ENCODE measurements around the gene COL11A1.

COL11A1 gene

GRCh38 chr1:103122983-103123720 is 14.8 kb upstream of the COL11A1 start:
- no peak for TF ChIP-seq PAX5 (IDR thresholded peaks at IDR 0.05; ENCODE audit: insufficient read depth, low read length, severe bottlenecking)
- no peak for TF ChIP-seq SPI1 (IDR thresholded peaks at IDR 0.05; ENCODE audit: low read depth, low read length)
- TF ChIP-seq TAF1 (IDR thresholded peaks at IDR 0.05; ENCODE audit: low read depth, low read length): no peak
- TF ChIP-seq POLR2AphosphoS5 (IDR thresholded peaks at IDR 0.05; ENCODE audit: low read depth, low read length): no peak
- no peak for TF ChIP-seq POU2F2 (IDR thresholded peaks at IDR 0.05; ENCODE audit: low read depth, low read length)
- TF ChIP-seq POLR2A (IDR thresholded peaks at IDR 0.05; ENCODE audit: low read depth, low read length): no peak
- FAIRE-seq (no peak), DNase-seq (ENCODE audit: insufficient read length, low spot score) (no peak)

GRCh38 chr1:103120981-103121380 is 12.7 kb upstream of the COL11A1 start:
- TF ChIP-seq TAF1 (IDR thresholded peaks at IDR 0.05; ENCODE audit: low read depth, low read length): no peak
- TF ChIP-seq SPI1 (IDR thresholded peaks at IDR 0.05; ENCODE audit: low read depth, low read length): no peak
- no peak for TF ChIP-seq POLR2A (IDR thresholded peaks at IDR 0.05; ENCODE audit: low read depth, low read length)
- no peak for TF ChIP-seq PAX5 (IDR thresholded peaks at IDR 0.05; ENCODE audit: insufficient read depth, low read length, severe bottlenecking)
- TF ChIP-seq POU2F2 (IDR thresholded peaks at IDR 0.05; ENCODE audit: low read depth, low read length): no peak
- TF ChIP-seq POLR2AphosphoS5 (IDR thresholded peaks at IDR 0.05; ENCODE audit: low read depth, low read length): no peak
- FAIRE-seq (no peak), DNase-seq (ENCODE audit: insufficient read length, low spot score) (no peak)

- no peak for DNase-seq (ENCODE audit: insufficient read length, low spot score)
- TF ChIP-seq TAF1 (IDR thresholded peaks at IDR 0.05; ENCODE audit: low read depth, low read length) (no peak), SPI1 (IDR thresholded peaks at IDR 0.05; ENCODE audit: low read depth, low read length) (no peak), POU2F2 (IDR thresholded peaks at IDR 0.05; ENCODE audit: low read depth, low read length) (no peak), POLR2AphosphoS5 (IDR thresholded peaks at IDR 0.05; ENCODE audit: low read depth, low read length) (no peak), PAX5 (IDR thresholded peaks at IDR 0.05; ENCODE audit: insufficient read depth, low read length, severe bottlenecking) (no peak), POLR2A (IDR thresholded peaks at IDR 0.05; ENCODE audit: low read depth, low read length) (no peak)
- FAIRE-seq: no peak
Observed at GRCh38 chr1:103112546-103112945, 4.2 kb upstream of the COL11A1 start.

- no peak for TF ChIP-seq PAX5 (IDR thresholded peaks at IDR 0.05; ENCODE audit: insufficient read depth, low read length, severe bottlenecking)
- no peak for TF ChIP-seq POU2F2 (IDR thresholded peaks at IDR 0.05; ENCODE audit: low read depth, low read length)
- TF ChIP-seq POLR2AphosphoS5 (IDR thresholded peaks at IDR 0.05; ENCODE audit: low read depth, low read length): no peak
- TF ChIP-seq POLR2A (IDR thresholded peaks at IDR 0.05; ENCODE audit: low read depth, low read length): no peak
- no peak for TF ChIP-seq TAF1 (IDR thresholded peaks at IDR 0.05; ENCODE audit: low read depth, low read length)
- TF ChIP-seq SPI1 (IDR thresholded peaks at IDR 0.05; ENCODE audit: low read depth, low read length): no peak
Observed at GRCh38 chr1:103111926-103112325, 3.6 kb upstream of the COL11A1 start.

GRCh38 chr1:103110701-103111100 is 2.4 kb upstream of the COL11A1 start:
- TF ChIP-seq POLR2A (IDR thresholded peaks at IDR 0.05; ENCODE audit: low read depth, low read length) (no peak), TAF1 (IDR thresholded peaks at IDR 0.05; ENCODE audit: low read depth, low read length) (no peak), SPI1 (IDR thresholded peaks at IDR 0.05; ENCODE audit: low read depth, low read length) (no peak), PAX5 (IDR thresholded peaks at IDR 0.05; ENCODE audit: insufficient read depth, low read length, severe bottlenecking) (no peak), POLR2AphosphoS5 (IDR thresholded peaks at IDR 0.05; ENCODE audit: low read depth, low read length) (no peak), POU2F2 (IDR thresholded peaks at IDR 0.05; ENCODE audit: low read depth, low read length) (no peak)
- no peak for DNase-seq (ENCODE audit: insufficient read length, low spot score)
- FAIRE-seq: no peak

More at GRCh38 chr1:103111926-103112325, 3.6 kb upstream of the COL11A1 start:
- no peak for DNase-seq (ENCODE audit: insufficient read length, low spot score)
- no peak for FAIRE-seq

- DNase-seq (ENCODE audit: insufficient read length, low spot score) (no peak), FAIRE-seq (no peak)
- TF ChIP-seq POLR2AphosphoS5 (IDR thresholded peaks at IDR 0.05; ENCODE audit: low read depth, low read length) (no peak), SPI1 (IDR thresholded peaks at IDR 0.05; ENCODE audit: low read depth, low read length) (no peak), PAX5 (IDR thresholded peaks at IDR 0.05; ENCODE audit: insufficient read depth, low read length, severe bottlenecking) (no peak), POLR2A (IDR thresholded peaks at IDR 0.05; ENCODE audit: low read depth, low read length) (no peak), POU2F2 (IDR thresholded peaks at IDR 0.05; ENCODE audit: low read depth, low read length) (no peak), TAF1 (IDR thresholded peaks at IDR 0.05; ENCODE audit: low read depth, low read length) (no peak)
Observed at GRCh38 chr1:103109311-103109920, 1.1 kb upstream of the COL11A1 start.

- TF ChIP-seq POU2F2 (IDR thresholded peaks at IDR 0.05; ENCODE audit: low read depth, low read length) (no peak), TAF1 (IDR thresholded peaks at IDR 0.05; ENCODE audit: low read depth, low read length) (no peak), SPI1 (IDR thresholded peaks at IDR 0.05; ENCODE audit: low read depth, low read length) (no peak)
- FAIRE-seq (no peak), DNase-seq (ENCODE audit: insufficient read length, low spot score) (no peak)
Observed at GRCh38 chr1:103107741-103108375, 464 bp downstream of the COL11A1 start.

- FAIRE-seq (no peak), DNase-seq (ENCODE audit: insufficient read length, low spot score) (no peak)
- TF ChIP-seq POLR2A (IDR thresholded peaks at IDR 0.05; ENCODE audit: low read depth, low read length) (no peak), POLR2AphosphoS5 (IDR thresholded peaks at IDR 0.05; ENCODE audit: low read depth, low read length) (no peak), SPI1 (IDR thresholded peaks at IDR 0.05; ENCODE audit: low read depth, low read length) (no peak), POU2F2 (IDR thresholded peaks at IDR 0.05; ENCODE audit: low read depth, low read length) (no peak)
Observed at GRCh38 chr1:103106426-103107341, 1.6 kb downstream of the COL11A1 start.
